Measurements from ENCODE around the gene SPOCK1. TPM values are rescaled to one million over a fixed set of nuclear protein-coding genes. Genes with fewer than 3 reads are reported as not detected.

SPOCK1 gene
- total and polyA plus RNA-seq, 2 experiments from 2014 or later: 8.2 to 10.5 TPM

- TF ChIP-seq, protein P1, sequence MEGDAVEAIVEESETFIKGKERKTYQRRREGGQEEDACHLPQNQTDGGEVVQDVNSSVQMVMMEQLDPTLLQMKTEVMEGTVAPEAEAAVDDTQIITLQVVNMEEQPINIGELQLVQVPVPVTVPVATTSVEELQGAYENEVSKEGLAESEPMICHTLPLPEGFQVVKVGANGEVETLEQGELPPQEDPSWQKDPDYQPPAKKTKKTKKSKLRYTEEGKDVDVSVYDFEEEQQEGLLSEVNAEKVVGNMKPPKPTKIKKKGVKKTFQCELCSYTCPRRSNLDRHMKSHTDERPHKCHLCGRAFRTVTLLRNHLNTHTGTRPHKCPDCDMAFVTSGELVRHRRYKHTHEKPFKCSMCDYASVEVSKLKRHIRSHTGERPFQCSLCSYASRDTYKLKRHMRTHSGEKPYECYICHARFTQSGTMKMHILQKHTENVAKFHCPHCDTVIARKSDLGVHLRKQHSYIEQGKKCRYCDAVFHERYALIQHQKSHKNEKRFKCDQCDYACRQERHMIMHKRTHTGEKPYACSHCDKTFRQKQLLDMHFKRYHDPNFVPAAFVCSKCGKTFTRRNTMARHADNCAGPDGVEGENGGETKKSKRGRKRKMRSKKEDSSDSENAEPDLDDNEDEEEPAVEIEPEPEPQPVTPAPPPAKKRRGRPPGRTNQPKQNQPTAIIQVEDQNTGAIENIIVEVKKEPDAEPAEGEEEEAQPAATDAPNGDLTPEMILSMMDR (conservative IDR thresholded peaks at IDR 0.05; ENCODE audit: low read depth in 2 of 2): no peak
- TF ChIP-seq STAT1 (IDR thresholded peaks at IDR 0.05; ENCODE audit: unreplicated experiment) (no peak), EZH2phosphoT487 (IDR thresholded peaks at IDR 0.05; ENCODE audit: unreplicated experiment) (no peak)
- TF ChIP-seq, protein P2, sequence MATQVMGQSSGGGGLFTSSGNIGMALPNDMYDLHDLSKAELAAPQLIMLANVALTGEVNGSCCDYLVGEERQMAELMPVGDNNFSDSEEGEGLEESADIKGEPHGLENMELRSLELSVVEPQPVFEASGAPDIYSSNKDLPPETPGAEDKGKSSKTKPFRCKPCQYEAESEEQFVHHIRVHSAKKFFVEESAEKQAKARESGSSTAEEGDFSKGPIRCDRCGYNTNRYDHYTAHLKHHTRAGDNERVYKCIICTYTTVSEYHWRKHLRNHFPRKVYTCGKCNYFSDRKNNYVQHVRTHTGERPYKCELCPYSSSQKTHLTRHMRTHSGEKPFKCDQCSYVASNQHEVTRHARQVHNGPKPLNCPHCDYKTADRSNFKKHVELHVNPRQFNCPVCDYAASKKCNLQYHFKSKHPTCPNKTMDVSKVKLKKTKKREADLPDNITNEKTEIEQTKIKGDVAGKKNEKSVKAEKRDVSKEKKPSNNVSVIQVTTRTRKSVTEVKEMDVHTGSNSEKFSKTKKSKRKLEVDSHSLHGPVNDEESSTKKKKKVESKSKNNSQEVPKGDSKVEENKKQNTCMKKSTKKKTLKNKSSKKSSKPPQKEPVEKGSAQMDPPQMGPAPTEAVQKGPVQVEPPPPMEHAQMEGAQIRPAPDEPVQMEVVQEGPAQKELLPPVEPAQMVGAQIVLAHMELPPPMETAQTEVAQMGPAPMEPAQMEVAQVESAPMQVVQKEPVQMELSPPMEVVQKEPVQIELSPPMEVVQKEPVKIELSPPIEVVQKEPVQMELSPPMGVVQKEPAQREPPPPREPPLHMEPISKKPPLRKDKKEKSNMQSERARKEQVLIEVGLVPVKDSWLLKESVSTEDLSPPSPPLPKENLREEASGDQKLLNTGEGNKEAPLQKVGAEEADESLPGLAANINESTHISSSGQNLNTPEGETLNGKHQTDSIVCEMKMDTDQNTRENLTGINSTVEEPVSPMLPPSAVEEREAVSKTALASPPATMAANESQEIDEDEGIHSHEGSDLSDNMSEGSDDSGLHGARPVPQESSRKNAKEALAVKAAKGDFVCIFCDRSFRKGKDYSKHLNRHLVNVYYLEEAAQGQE (IDR thresholded peaks at IDR 0.05; ENCODE audit: unreplicated experiment): no peak
- TF ChIP-seq, protein P3, sequence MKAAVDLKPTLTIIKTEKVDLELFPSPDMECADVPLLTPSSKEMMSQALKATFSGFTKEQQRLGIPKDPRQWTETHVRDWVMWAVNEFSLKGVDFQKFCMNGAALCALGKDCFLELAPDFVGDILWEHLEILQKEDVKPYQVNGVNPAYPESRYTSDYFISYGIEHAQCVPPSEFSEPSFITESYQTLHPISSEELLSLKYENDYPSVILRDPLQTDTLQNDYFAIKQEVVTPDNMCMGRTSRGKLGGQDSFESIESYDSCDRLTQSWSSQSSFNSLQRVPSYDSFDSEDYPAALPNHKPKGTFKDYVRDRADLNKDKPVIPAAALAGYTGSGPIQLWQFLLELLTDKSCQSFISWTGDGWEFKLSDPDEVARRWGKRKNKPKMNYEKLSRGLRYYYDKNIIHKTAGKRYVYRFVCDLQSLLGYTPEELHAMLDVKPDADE (IDR thresholded peaks at IDR 0.05): no peak
These were observed 415.1 kb downstream of the SPOCK1 start (continued) for GRCh38 chr5:137084016-137084415.

- Histone ChIP-seq H3K27me3 (ENCODE audit: insufficient read depth) (no peaks in the 10 kb centered on the region), H3K27ac (ENCODE audit: low read depth) (no peak overlapping the region), H3F3A (replicated peaks; ENCODE audit: low read depth) (no peaks in the 10 kb centered on the region), H3K9me2 (ENCODE audit: insufficient read depth) (no peaks in the 10 kb centered on the region; the same call in 1 of the 2 replicates), H3K4me3 (no peak overlapping the region), H3K4me1 (ENCODE audit: insufficient read depth) (no peaks in the 10 kb centered on the region), H3K79me2 (replicated peaks; ENCODE audit: insufficient read depth) (no peaks in the 10 kb centered on the region), H2AFZ (no peak overlapping the region), H4K20me1 (replicated peaks; ENCODE audit: insufficient read depth) (no peaks in the 10 kb centered on the region), H3K36me3 (ENCODE audit: insufficient read depth) (no peaks in the 10 kb centered on the region), H3K4me2 (no peak overlapping the region)
- H3K9me3 Mint-ChIP-seq: no peaks in the 10 kb centered on the region
- ATAC-seq (no peak), DNase-seq (ENCODE audit: low spot score) (no peak)
- H3K27me3 Mint-ChIP-seq (ENCODE audit: insufficient read depth, low read depth, poor library complexity): peaks cover 9% of the 10 kb centered on the region
- H3K4me3 Mint-ChIP-seq: no peak overlapping the region
- peaks cover 30% of the 10 kb centered on the region for H3K4me1 Mint-ChIP-seq
- H3K27ac Mint-ChIP-seq: no peak overlapping the region
- H3K36me3 Mint-ChIP-seq (ENCODE audit: low read depth): no peaks in the 10 kb centered on the region
- TF ChIP-seq, protein P3 (IDR thresholded peaks at IDR 0.05): no peak
- TF ChIP-seq CREB1 (CRISPR knock-in tag; IDR thresholded peaks at IDR 0.05; ENCODE audit: low read depth): no peak
- TF ChIP-seq EZH2phosphoT487 (IDR thresholded peaks at IDR 0.05; ENCODE audit: unreplicated experiment): no peak
- no peak for TF ChIP-seq POLR2AphosphoS5 (IDR thresholded peaks at IDR 0.05; ENCODE audit: low read depth)
- TF ChIP-seq ZNF462 (CRISPR knock-in tag; IDR thresholded peaks at IDR 0.05): no peak
- no peak for TF ChIP-seq ZNF114 (CRISPR knock-in tag; IDR thresholded peaks at IDR 0.05)
- no peak for TF ChIP-seq NANOG (IDR thresholded peaks at IDR 0.05; ENCODE audit: borderline replicate concordance)
- TF ChIP-seq JUNB (IDR thresholded peaks at IDR 0.05; ENCODE audit: unreplicated experiment): no peak
These were observed 416.2 kb downstream of the SPOCK1 start for GRCh38 chr5:137082951-137083350.

Measured in GM23338 (cell line).